ENCODE results near the gene CADPS. TPM values are rescaled to one million over a fixed set of nuclear protein-coding genes. Genes with fewer than 3 reads are reported as not detected.

The CADPS gene
- total and polyA plus RNA-seq, 2 of the 4 experiments (the other 2 are of a cell fraction) = not detected

DNA sequence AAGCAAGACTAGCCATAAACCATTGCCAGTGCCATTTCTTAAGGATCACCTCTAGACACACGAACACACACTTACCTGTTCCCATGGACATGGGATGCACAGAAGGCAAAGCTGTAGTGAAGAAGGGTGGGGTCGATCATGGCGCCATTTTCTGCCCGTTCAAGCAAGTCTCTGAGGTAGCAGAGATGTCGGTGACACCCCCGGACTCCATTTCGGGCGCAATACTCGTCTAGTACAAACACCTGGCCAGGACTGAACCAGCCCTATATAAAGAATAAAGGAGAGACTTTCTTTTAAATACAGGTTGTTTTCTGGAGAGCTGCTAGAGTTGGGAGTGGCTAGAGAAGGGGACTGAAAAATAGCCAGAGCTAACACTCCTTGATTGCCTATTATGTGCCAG, 342.4 kb downstream of the CADPS start:
- Histone ChIP-seq H3K56ac (ENCODE audit: extremely low read depth, insufficient read depth, low read length) (no peak overlapping the region), H2BK15ac (ENCODE audit: low read depth, low read length) (no peak overlapping the region), H4K8ac (ENCODE audit: low read depth in 2 of 2, low read length in 2 of 2) (no peak overlapping the region), H2AK5ac (ENCODE audit: low read depth, low read length) (no peak overlapping the region), H2BK5ac (ENCODE audit: low read depth, low read length, poor library complexity, severe bottlenecking) (no peak overlapping the region), H3K23ac (ENCODE audit: low read depth, low read length) (no peak overlapping the region), H4K91ac (ENCODE audit: insufficient read depth, low read depth, low read length) (no peak overlapping the region), H3K4ac (ENCODE audit: low read depth, low read length) (no peak overlapping the region), H3K4me2 (ENCODE audit: low read depth, low read length) (no peak overlapping the region), H3K9ac (ENCODE audit: low read depth, low read length) (no peak overlapping the region), H4K20me1 (ENCODE audit: insufficient read depth, low read length) (no peaks in the 10 kb centered on the region), H2AK9ac (replicated peaks; ENCODE audit: low read depth, low read length, poor library complexity) (no peak overlapping the region), H3K27me3 (ENCODE audit: control insufficient read depth, insufficient read depth, low read length) (no peaks in the 10 kb centered on the region), H4K5ac (ENCODE audit: low read depth, low read length) (no peak overlapping the region), H2BK20ac (ENCODE audit: low read depth, low read length) (no peak overlapping the region), H2BK120ac (ENCODE audit: low read depth, low read length) (no peak overlapping the region), H3K4me3 (ENCODE audit: insufficient read depth, low read depth, low read length) (no peak overlapping the region), H3K27ac (ENCODE audit: insufficient read depth, low read length) (no peak overlapping the region), H3K14ac (replicated peaks; ENCODE audit: low read depth, low read length) (no peak overlapping the region), H3K9me1 (ENCODE audit: insufficient read depth, low read length) (no peaks in the 10 kb centered on the region), H2AFZ (replicated peaks; ENCODE audit: low read length, poor library complexity) (no peak overlapping the region), H3K79me1 (ENCODE audit: low read depth in 1 of 2, low read length in 2 of 2) (no peaks in the 10 kb centered on the region), H3K36me3 (ENCODE audit: control insufficient read depth, insufficient read depth, low read length) (no peaks in the 10 kb centered on the region), H3K4me1 (ENCODE audit: control insufficient read depth, insufficient read depth, low read length) (no peaks in the 10 kb centered on the region), H3K9me3 (ENCODE audit: control insufficient read depth, insufficient read depth, low read length) (no peaks in the 10 kb centered on the region), H3K18ac (ENCODE audit: low read depth, low read length) (no peak overlapping the region)
- no TSS peak for BruUV-seq (replicated peaks)
- in situ Hi-C loops (cut with MboI; ENCODE audit: low sequenced_read_pairs) = no loop called here
- ChIA-PET CTCF (no interaction called here), POLR2A (ENCODE audit: unreplicated experiment) (no interaction called here)
- WGBS, 2 experiments (ENCODE audit: extremely low coverage in 2 of 2, insufficient read length in 1 of 2) = 50% methylated on average over 2 of the region's 9 CpGs; no CpG with 5 or more reads in 1 of the 2 experiments
- DNase-seq (no peak), ATAC-seq (ENCODE audit: low read depth) (no peak)
- intact Hi-C loops (cut with micrococcal nuclease) = no loop called here
- TF ChIP-seq NFE2L2 (IDR thresholded peaks at IDR 0.05; ENCODE audit: low read depth, low read length) (no peak), BHLHE40 (IDR thresholded peaks at IDR 0.05; ENCODE audit: low read depth, low read length) (no peak), MAFK (IDR thresholded peaks at IDR 0.05; ENCODE audit: low read depth, low read length) (no peak), MXI1 (IDR thresholded peaks at IDR 0.05; ENCODE audit: borderline replicate concordance, low read depth, low read length) (no peak)
- TF ChIP-seq, protein P1, sequence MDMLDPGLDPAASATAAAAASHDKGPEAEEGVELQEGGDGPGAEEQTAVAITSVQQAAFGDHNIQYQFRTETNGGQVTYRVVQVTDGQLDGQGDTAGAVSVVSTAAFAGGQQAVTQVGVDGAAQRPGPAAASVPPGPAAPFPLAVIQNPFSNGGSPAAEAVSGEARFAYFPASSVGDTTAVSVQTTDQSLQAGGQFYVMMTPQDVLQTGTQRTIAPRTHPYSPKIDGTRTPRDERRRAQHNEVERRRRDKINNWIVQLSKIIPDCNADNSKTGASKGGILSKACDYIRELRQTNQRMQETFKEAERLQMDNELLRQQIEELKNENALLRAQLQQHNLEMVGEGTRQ (IDR thresholded peaks at IDR 0.05; ENCODE audit: low read depth, low read length) = no peak
- dilution Hi-C loops (cut with HindIII; ENCODE audit: low sequenced_read_pairs, unreplicated experiment) = no loop called here
